ENCODE results near the gene ZNF507.
A peak's percentile ranks its signal among the peaks of the same experiment; 100 is the strongest.

Gene ZNF507

GRCh38 chr19:32339988-32340874, 5.2 kb upstream of the ZNF507 start:
- DNase-seq: peak; percentile 81

GRCh38 chr19:32342695-32343094, 2.7 kb upstream of the ZNF507 start:
- no peak for DNase-seq

- DNase-seq: no peak
Measured at GRCh38 chr19:32343550-32344262, 1.7 kb upstream of the ZNF507 start.

GRCh38 chr19:32346901-32347300, 1.5 kb downstream of the ZNF507 start:
- DNase-seq: no peak

GRCh38 chr19:32347573-32347972, 2.2 kb downstream of the ZNF507 start:
- no peak for DNase-seq

GRCh38 chr19:32349051-32349450, 3.6 kb downstream of the ZNF507 start:
- DNase-seq: no peak

- DNase-seq: no peak
Measured at GRCh38 chr19:32349724-32350470, 4.5 kb downstream of the ZNF507 start.

- DNase-seq: no peak
Measured at GRCh38 chr19:32350471-32350865, 5.1 kb downstream of the ZNF507 start.

GRCh38 chr19:32350987-32351348, 5.6 kb downstream of the ZNF507 start:
- no peak for DNase-seq

GRCh38 chr19:32352241-32352630, 6.8 kb downstream of the ZNF507 start:
- no peak for DNase-seq

GRCh38 chr19:32354345-32354744, 8.9 kb downstream of the ZNF507 start:
- no peak for DNase-seq

GRCh38 chr19:32355309-32355708, 9.9 kb downstream of the ZNF507 start:
- no peak for DNase-seq

GRCh38 chr19:32357720-32358119, 12.3 kb downstream of the ZNF507 start:
- DNase-seq: no peak

- DNase-seq: no peak
Measured at GRCh38 chr19:32358321-32358720, 12.9 kb downstream of the ZNF507 start.

- no peak for DNase-seq
Measured at GRCh38 chr19:32359581-32359980, 14.2 kb downstream of the ZNF507 start.

GRCh38 chr19:32361574-32362317, 16.3 kb downstream of the ZNF507 start:
- DNase-seq: no peak

GRCh38 chr19:32362318-32362691, 16.9 kb downstream of the ZNF507 start:
- DNase-seq: no peak

- DNase-seq: no peak
Measured at GRCh38 chr19:32363175-32363574, 17.8 kb downstream of the ZNF507 start.

- DNase-seq: no peak
Measured at GRCh38 chr19:32363632-32364031, 18.2 kb downstream of the ZNF507 start.

GRCh38 chr19:32364040-32364439, 18.6 kb downstream of the ZNF507 start:
- DNase-seq: no peak

GRCh38 chr19:32367063-32367462, 21.7 kb downstream of the ZNF507 start:
- no peak for DNase-seq

- DNase-seq: no peak
Measured at GRCh38 chr19:32367948-32368536, 22.6 kb downstream of the ZNF507 start.

GRCh38 chr19:32368787-32369186, 23.4 kb downstream of the ZNF507 start:
- no peak for DNase-seq

All from activated effector memory CD4-positive, alpha-beta T cell treated with anti-CD3 and anti-CD28 coated beads, Interleukin-2, amount 50 U/mL, for 16 hours (primary cell).